GM23338 (cell line): ENCODE data around the gene RRP8. TPM values are rescaled to one million over a fixed set of nuclear protein-coding genes. Genes with fewer than 3 reads are reported as not detected.

Experiments used
- ATAC-seq: fragments of 200-7000 bp; cut with Tn5 transposase; 3 replicates; pipeline ENCODE4 v1.9.1; 2020
- DNase-seq: peaks from one replicate; pipeline ENCODE4 v3.0.0-alpha.2; 2015; ENCODE audit warnings: low spot score
- H2AFZ ChIP-seq: fragments of 200-600 bp; sonication (generic); 2 replicates; pipeline ENCODE4 v1.8.0; 2016; ENCODE audit warnings: antibody characterized with exemption, mild to moderate bottlenecking, moderate library complexity
- H3F3A ChIP-seq: fragments of 200-600 bp; sonication (generic); replicated peaks from 2 replicates; pipeline ENCODE4 v1.8.0; 2017; ENCODE audit warnings: antibody characterized with exemption, mixed run types, low read depth
- H3K27ac ChIP-seq: fragments of 200-600 bp; sonication (generic); 2 replicates; pipeline ENCODE4 v1.6.1; 2016; ENCODE audit warnings: low read depth
- H3K27me3 ChIP-seq: fragments of 200-600 bp; sonication (generic); 2 replicates; pipeline ENCODE4 v1.8.0; 2016; ENCODE audit warnings: mild to moderate bottlenecking, mixed run types, moderate library complexity; ENCODE audit not compliant: insufficient read depth
- H3K36me3 ChIP-seq: fragments of 200-600 bp; sonication (generic); 2 replicates; pipeline ENCODE4 v1.8.0; 2016; ENCODE audit warnings: mild to moderate bottlenecking; ENCODE audit not compliant: insufficient read depth
- H3K4me1 ChIP-seq: fragments of 200-600 bp; sonication (generic); 2 replicates; pipeline ENCODE4 v1.8.0; 2016; ENCODE audit warnings: mild to moderate bottlenecking, moderate library complexity; ENCODE audit not compliant: insufficient read depth
- H3K4me2 ChIP-seq: fragments of 200-600 bp; sonication (generic); 2 replicates; pipeline ENCODE4 v1.7.1; 2017; ENCODE audit warnings: mixed run types
- H3K4me3 ChIP-seq: fragments of 200-600 bp; sonication (generic); 2 replicates; pipeline ENCODE4 v1.6.1; 2016; ENCODE audit warnings: mixed run types
- H3K79me2 ChIP-seq: fragments of 200-600 bp; sonication (generic); replicated peaks from 2 replicates; pipeline ENCODE4 v1.8.0; 2017; ENCODE audit warnings: mild to moderate bottlenecking; ENCODE audit not compliant: insufficient read depth
- H3K9me2 ChIP-seq: fragments of 200-600 bp; sonication (generic); 2 replicates; pipeline ENCODE4 v1.8.0; 2017; ENCODE audit not compliant: insufficient read depth
- H4K20me1 ChIP-seq: fragments of 200-600 bp; sonication (generic); replicated peaks from 2 replicates; pipeline ENCODE4 v1.8.0; 2017; ENCODE audit warnings: mild to moderate bottlenecking; ENCODE audit not compliant: insufficient read depth
- H3K27ac Mint-ChIP-seq: 2 replicates; pipeline ENCODE4 v1.8.0; 2020; ENCODE audit warnings: inconsistent platforms, mild to moderate bottlenecking, moderate library complexity, mixed read lengths
- H3K27me3 Mint-ChIP-seq: 3 replicates; pipeline ENCODE4 v1.8.0; 2022; ENCODE audit warnings: low read depth, mild to moderate bottlenecking, moderate library complexity, mixed read lengths, inconsistent platforms; ENCODE audit not compliant: insufficient read depth, poor library complexity
- H3K36me3 Mint-ChIP-seq: 3 replicates; pipeline ENCODE4 v1.8.0; 2021; ENCODE audit warnings: low read depth, mild to moderate bottlenecking, inconsistent platforms, moderate library complexity, mixed read lengths
- H3K4me1 Mint-ChIP-seq: 3 replicates; pipeline ENCODE4 v1.8.0; 2020; ENCODE audit warnings: mild to moderate bottlenecking, inconsistent platforms, mixed read lengths
- H3K4me3 Mint-ChIP-seq: 3 replicates; pipeline ENCODE4 v1.8.0; 2021; ENCODE audit warnings: moderate library complexity, mild to moderate bottlenecking, inconsistent platforms, mixed read lengths
- H3K9me3 Mint-ChIP-seq: 3 replicates; pipeline ENCODE4 v1.8.0; 2020; ENCODE audit warnings: moderate library complexity, mild to moderate bottlenecking, inconsistent platforms, mixed read lengths
- CREB1 ChIP-seq: fragments of 250-450 bp; sonication (Bioruptor Pico); IDR thresholded peaks from 2 replicates; pipeline ENCODE4 v1.5.0; 2020; ENCODE audit warnings: low read depth, mild to moderate bottlenecking, moderate library complexity
- ETS1 ChIP-seq: IDR thresholded peaks from 2 replicates; pipeline ENCODE4 v1.6.1; 2016; ENCODE audit warnings: antibody characterized with exemption
- EZH2phosphoT487 ChIP-seq: fragments of 200-600 bp; sonication (generic); IDR thresholded peaks from one replicate; pipeline ENCODE4 v1.8.1; 2018; ENCODE audit warnings: antibody characterized with exemption; ENCODE audit not compliant: unreplicated experiment
- NANOG ChIP-seq: IDR thresholded peaks from 2 replicates; pipeline ENCODE4 v1.6.1; 2016; ENCODE audit warnings: antibody characterized with exemption, borderline replicate concordance
- POLR2AphosphoS5 ChIP-seq: IDR thresholded peaks from 2 replicates; pipeline ENCODE4 v1.6.1; 2016; ENCODE audit warnings: antibody characterized with exemption, low read depth
- REST ChIP-seq: IDR thresholded peaks from one replicate; pipeline ENCODE4 v1.6.1; 2018; ENCODE audit warnings: antibody characterized with exemption; ENCODE audit not compliant: unreplicated experiment
- ZNF331 ChIP-seq: fragments of 250-450 bp; sonication (Bioruptor Pico); IDR thresholded peaks from 2 replicates; pipeline ENCODE4 v1.5.0; 2020; ENCODE audit warnings: low read depth, mild to moderate bottlenecking, moderate library complexity
- polyA plus RNA-seq: library from polyadenylated mRNA; unstranded; fragments of >200 nt; fragmentation: Nextera tagmentation; extraction: Ambion mirVana; gene quantifications from 2 replicates; pipeline ENCODE4 v1.2.1, GENCODE V29; 2016
- total RNA-seq: library from RNA; depleted of rRNA; stranded (reverse); fragments of >200 nt; shearing (Covaris generic); gene quantifications from 2 replicates; pipeline ENCODE4 v1.2.3, GENCODE V29; 2014

RRP8 gene
- total and polyA plus RNA-seq, 2 experiments from 2014 or later = 7.4 to 13.7 TPM

- H3K36me3 Mint-ChIP-seq = peaks cover 3% of the 10 kb centered on the region; the same call in 1 of the 3 replicates
- ATAC-seq = peak; percentile 97
- peak; percentile 98 for DNase-seq
- no peak within 1 kb of the TSS for H3K27ac Mint-ChIP-seq
- Histone ChIP-seq H2AFZ (peak within 1 kb of the TSS; percentile 77), H3K4me3 (peak within 1 kb of the TSS; percentile 57), H3K36me3 (no peaks in the 10 kb centered on the region; the same call in 1 of the 2 replicates), H3K4me1 (peaks cover 9% of the 10 kb centered on the region), H4K20me1 (no peaks in the 10 kb centered on the region), H3K79me2 (peaks cover 9% of the 10 kb centered on the region; the same call in 1 of the 2 replicates), H3F3A (no peaks in the 10 kb centered on the region), H3K27ac (no peak within 1 kb of the TSS), H3K4me2 (peak within 1 kb of the TSS; percentile 97), H3K27me3 (no peaks in the 10 kb centered on the region), H3K9me2 (no peaks in the 10 kb centered on the region)
- no peak within 1 kb of the TSS for H3K4me3 Mint-ChIP-seq
- TF ChIP-seq EZH2phosphoT487 (no peak), ETS1 (no peak), POLR2AphosphoS5 (peak; percentile 77), REST (no peak), CREB1 (CRISPR knock-in tag) (peak; percentile 96), ZNF331 (CRISPR knock-in tag) (no peak)
- peaks cover 5% of the 10 kb centered on the region for H3K27me3 Mint-ChIP-seq
- H3K4me1 Mint-ChIP-seq = no peaks in the 10 kb centered on the region
- no peaks in the 10 kb centered on the region for H3K9me3 Mint-ChIP-seq
Observed at GRCh38 chr11:6619004-6619745, 15.8 kb upstream of the RRP8 start, which contains the start of gene TPP1. TPP1 (minus strand) TSS chr11:6619422; CDS start chr11:6619400, 22 bp downstream.

- Histone ChIP-seq H3K36me3 (no peaks in the 10 kb centered on the region; the same call in 1 of the 2 replicates), H3K79me2 (peaks cover 9% of the 10 kb centered on the region; the same call in 1 of the 2 replicates), H3K4me1 (peaks cover 11% of the 10 kb centered on the region), H4K20me1 (no peaks in the 10 kb centered on the region), H3K27ac (no peak overlapping the region), H3K4me3 (peak overlapping the region; percentile 57), H3F3A (no peaks in the 10 kb centered on the region), H2AFZ (peak overlapping the region; percentile 77), H3K27me3 (no peaks in the 10 kb centered on the region), H3K4me2 (peak overlapping the region; percentile 97), H3K9me2 (no peaks in the 10 kb centered on the region)
- H3K9me3 Mint-ChIP-seq = no peaks in the 10 kb centered on the region
- H3K36me3 Mint-ChIP-seq = 0 out of 3 replicates have a peak, but pooled peaks cover 3% of the 10 kb centered on the region
- no peak for DNase-seq
- H3K27ac Mint-ChIP-seq = no peak overlapping the region
- no peak for ATAC-seq
- H3K4me3 Mint-ChIP-seq = no peak overlapping the region
- H3K4me1 Mint-ChIP-seq = no peaks in the 10 kb centered on the region
- peaks cover 5% of the 10 kb centered on the region for H3K27me3 Mint-ChIP-seq
- TF ChIP-seq ETS1 (no peak), NANOG (no peak)
Observed at GRCh38 chr11:6618117-6619003, 14.9 kb upstream of the RRP8 start.
